ENCODE results near the gene SLC39A11. TPM values are rescaled to one million over a fixed set of nuclear protein-coding genes. Genes with fewer than 3 reads are reported as not detected.

The SLC39A11 gene
- total RNA-seq, 4 donors from 2014 or later: 36.6 to 75.0 (median 40.2) TPM

GRCh38 chr17:72660274-72661115 lies 432.0 kb downstream of the SLC39A11 start:
- TF ChIP-seq, protein P1, sequence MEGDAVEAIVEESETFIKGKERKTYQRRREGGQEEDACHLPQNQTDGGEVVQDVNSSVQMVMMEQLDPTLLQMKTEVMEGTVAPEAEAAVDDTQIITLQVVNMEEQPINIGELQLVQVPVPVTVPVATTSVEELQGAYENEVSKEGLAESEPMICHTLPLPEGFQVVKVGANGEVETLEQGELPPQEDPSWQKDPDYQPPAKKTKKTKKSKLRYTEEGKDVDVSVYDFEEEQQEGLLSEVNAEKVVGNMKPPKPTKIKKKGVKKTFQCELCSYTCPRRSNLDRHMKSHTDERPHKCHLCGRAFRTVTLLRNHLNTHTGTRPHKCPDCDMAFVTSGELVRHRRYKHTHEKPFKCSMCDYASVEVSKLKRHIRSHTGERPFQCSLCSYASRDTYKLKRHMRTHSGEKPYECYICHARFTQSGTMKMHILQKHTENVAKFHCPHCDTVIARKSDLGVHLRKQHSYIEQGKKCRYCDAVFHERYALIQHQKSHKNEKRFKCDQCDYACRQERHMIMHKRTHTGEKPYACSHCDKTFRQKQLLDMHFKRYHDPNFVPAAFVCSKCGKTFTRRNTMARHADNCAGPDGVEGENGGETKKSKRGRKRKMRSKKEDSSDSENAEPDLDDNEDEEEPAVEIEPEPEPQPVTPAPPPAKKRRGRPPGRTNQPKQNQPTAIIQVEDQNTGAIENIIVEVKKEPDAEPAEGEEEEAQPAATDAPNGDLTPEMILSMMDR (IDR thresholded peaks at IDR 0.05; ENCODE audit: low read depth): no peak

- TF ChIP-seq, protein P1 (IDR thresholded peaks at IDR 0.05; ENCODE audit: low read depth): no peak
Measured at GRCh38 chr17:72659811-72660210, 432.7 kb downstream of the SLC39A11 start.

DNA sequence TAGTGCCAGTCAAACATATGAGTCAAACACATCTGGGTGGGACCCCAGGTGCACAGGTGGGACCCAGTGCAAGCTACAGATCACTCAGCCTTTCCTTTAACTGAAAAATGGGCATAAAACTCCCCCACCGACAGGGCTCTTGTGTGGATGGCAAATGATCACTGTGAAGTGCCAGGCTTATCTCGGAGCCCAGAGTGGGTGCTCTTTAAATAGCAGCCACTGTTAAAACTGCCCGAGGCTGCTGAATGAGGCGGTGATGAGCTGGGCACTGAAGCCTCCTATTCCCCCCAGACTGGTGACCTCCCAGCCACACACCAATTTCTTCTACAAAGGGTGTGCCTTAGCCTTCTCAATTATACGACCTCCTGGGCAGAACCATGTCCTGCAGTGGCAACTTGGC lies 433.8 kb downstream of the SLC39A11 start:
- TF ChIP-seq, protein P1 (IDR thresholded peaks at IDR 0.05; ENCODE audit: low read depth): no peak

DNA sequence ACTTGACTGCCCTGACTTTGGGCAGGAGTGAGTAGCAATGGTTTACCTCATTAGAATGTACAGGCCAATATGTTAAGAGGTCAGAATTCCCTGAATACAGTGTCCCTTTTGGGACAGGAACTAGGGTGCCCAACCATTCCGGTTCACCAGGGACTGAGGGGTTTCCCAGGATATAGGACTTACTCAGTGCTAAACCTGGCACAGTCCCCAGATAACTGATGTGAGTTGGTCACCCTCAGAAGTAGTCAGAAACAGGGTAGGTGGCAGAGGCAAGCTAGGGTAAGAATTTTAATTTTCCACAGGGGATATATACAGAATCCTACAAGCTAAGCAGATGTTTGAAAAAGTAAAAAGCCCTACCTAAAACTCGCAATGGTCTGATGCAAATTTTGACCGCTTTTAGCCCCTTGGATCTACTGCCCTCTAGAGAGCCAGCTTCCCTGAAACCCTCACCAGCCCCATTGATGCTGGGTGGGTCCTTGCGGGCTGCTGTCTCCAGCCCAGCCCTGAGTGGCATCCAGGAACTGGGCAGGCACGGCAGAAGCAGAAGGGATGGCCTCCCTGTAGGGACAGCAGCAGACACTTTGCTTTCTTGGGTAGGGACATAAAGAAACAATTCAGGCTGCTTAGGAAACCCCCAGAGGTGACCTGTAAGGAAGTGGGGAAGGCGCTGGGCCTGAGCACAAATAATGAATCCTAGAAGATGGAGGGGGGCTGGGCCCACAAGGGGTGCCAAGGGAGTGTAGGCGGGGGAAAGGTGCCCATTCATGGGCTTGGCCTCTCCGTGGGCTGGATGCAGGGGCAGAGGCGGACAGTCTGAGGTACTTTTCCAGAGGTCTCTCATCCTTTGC lies 434.8 kb downstream of the SLC39A11 start:
- TF ChIP-seq, protein P1 (IDR thresholded peaks at IDR 0.05; ENCODE audit: low read depth): no peak

GRCh38 chr17:72656130-72656763 lies 436.2 kb downstream of the SLC39A11 start:
- TF ChIP-seq, protein P1 (IDR thresholded peaks at IDR 0.05; ENCODE audit: low read depth): no peak

GRCh38 chr17:72654706-72655105 lies 437.8 kb downstream of the SLC39A11 start:
- TF ChIP-seq, protein P1 (IDR thresholded peaks at IDR 0.05; ENCODE audit: low read depth): no peak
